H54 (cell line): ENCODE measurements around the gene RAET1G.
"Not testable (repeated sequence)": the region's sequence is repeated elsewhere in the genome, so short reads cannot be mapped to it uniquely, and the experiment has no call there.

ENCODE experiments used
- DNase-seq: peaks from one replicate; pipeline ENCODE4 v3.0.0; 2011; ENCODE audit warnings: low spot score, mixed read lengths; ENCODE audit not compliant: insufficient read length
- FAIRE-seq: peaks from 3 replicates; lab custom pipeline; 2011; peaks lifted over from hg19 to GRCh38; lab: Jason Lieb, UNC
- POLR2A ChIP-seq: IDR thresholded peaks from 2 replicates; pipeline ENCODE4 v1.6.1; 2011; ENCODE audit warnings: low read depth, mild to moderate bottlenecking, low read length

The RAET1G gene

GRCh38 chr6:149917679-149918078, 5.2 kb downstream of the RAET1G start:
- DNase-seq (no peak), FAIRE-seq (no peak)
- TF ChIP-seq POLR2A: no peak

GRCh38 chr6:149915970-149916865, 6.7 kb downstream of the RAET1G start:
- FAIRE-seq (no peak), DNase-seq (no peak)
- TF ChIP-seq POLR2A: no peak

GRCh38 chr6:149913540-149914240, 9.2 kb downstream of the RAET1G start:
- FAIRE-seq (no peak), DNase-seq (no peak)
- no peak for TF ChIP-seq POLR2A

GRCh38 chr6:149913085-149913484, 9.8 kb downstream of the RAET1G start:
- TF ChIP-seq POLR2A: no peak

GRCh38 chr6:149912680-149913079, 10.2 kb downstream of the RAET1G start:
- not testable (repeated sequence) for FAIRE-seq, DNase-seq

More at GRCh38 chr6:149913085-149913484, 9.8 kb downstream of the RAET1G start:
- FAIRE-seq (no peak), DNase-seq (no peak)

GRCh38 chr6:149910721-149911151, 12.2 kb downstream of the RAET1G start:
- no peak for FAIRE-seq
- no peak for TF ChIP-seq POLR2A
- DNase-seq: no peak

GRCh38 chr6:149909701-149910470, 13.0 kb downstream of the RAET1G start:
- TF ChIP-seq POLR2A: no peak
- DNase-seq (no peak), FAIRE-seq (no peak)

GRCh38 chr6:149908480-149908879, 14.4 kb downstream of the RAET1G start:
- not testable (repeated sequence) for FAIRE-seq, DNase-seq

GRCh38 chr6:149907317-149907716, 15.6 kb downstream of the RAET1G start:
- FAIRE-seq (no peak), DNase-seq (no peak)
- no peak for TF ChIP-seq POLR2A

- no peak for TF ChIP-seq POLR2A
- DNase-seq (no peak), FAIRE-seq (no peak)
These were observed 16.5 kb downstream of the RAET1G start for GRCh38 chr6:149906405-149906804.

- TF ChIP-seq POLR2A: no peak
- FAIRE-seq: no peak
- no peak for DNase-seq
These were observed 17.0 kb downstream of the RAET1G start for GRCh38 chr6:149905911-149906371.

GRCh38 chr6:149905371-149905910, 17.5 kb downstream of the RAET1G start:
- FAIRE-seq (no peak), DNase-seq (no peak)
- no peak for TF ChIP-seq POLR2A

- TF ChIP-seq POLR2A: no peak
- DNase-seq: no peak
- no peak for FAIRE-seq
These were observed 18.1 kb downstream of the RAET1G start for GRCh38 chr6:149904661-149905370.
